HEK293 (cell line): Measurements from ENCODE around the gene DEK.

Experiments used
- CTCF ChIP-seq: fragments of 450-650 bp; formaldehyde crosslinking; IDR thresholded peaks from 2 replicates; pipeline ENCODE4 v1.5.1; 2016; ENCODE audit warnings: missing biosample characterization, missing genetic modification characterization
- ZBTB11 ChIP-seq: fragments of 450-650 bp; formaldehyde crosslinking; conservative IDR thresholded peaks from 2 replicates; pipeline ENCODE4 v1.5.1; 2016; ENCODE audit warnings: low read depth, missing biosample characterization, missing genetic modification characterization
- ZFP37 ChIP-seq: fragments of 450-650 bp; formaldehyde crosslinking; IDR thresholded peaks from 2 replicates; pipeline ENCODE4 v1.5.1; 2016; ENCODE audit warnings: missing biosample characterization, missing genetic modification characterization
- ZNF175 ChIP-seq: fragments of 450-650 bp; formaldehyde crosslinking; IDR thresholded peaks from 2 replicates; pipeline ENCODE4 v1.5.1; 2016; ENCODE audit warnings: missing biosample characterization, missing genetic modification characterization
- ZNF19 ChIP-seq: fragments of 450-650 bp; formaldehyde crosslinking; IDR thresholded peaks from 2 replicates; pipeline ENCODE4; 2016; ENCODE audit warnings: missing biosample characterization, missing genetic modification characterization, low read depth
- ZNF274 ChIP-seq, 2 experiments: fragments of 200-500 bp in 1 of 2; fragments of 450-650 bp in 1 of 2; sonication (Bioruptor generic) in 1 of 2; formaldehyde crosslinking in 1 of 2; IDR thresholded peaks; 2 replicates each; pipeline versions ENCODE4 v1.5.1 to v1.6.1; 2014 to 2016; ENCODE audit warnings: borderline replicate concordance in 1 of 2, inconsistent platforms in 1 of 2, low read length in 1 of 2, missing biosample characterization in 1 of 2, missing genetic modification characterization in 1 of 2
- ZNF48 ChIP-seq: fragments of 450-650 bp; formaldehyde crosslinking; IDR thresholded peaks from 2 replicates; pipeline ENCODE4 v1.5.1; 2016; ENCODE audit warnings: missing biosample characterization, missing genetic modification characterization
- ZNF624 ChIP-seq: fragments of 450-650 bp; formaldehyde crosslinking; IDR thresholded peaks from 2 replicates; pipeline ENCODE4 v1.5.1; 2017; ENCODE audit warnings: missing biosample characterization, missing genetic modification characterization
- TF ChIP-seq, protein P1 (sequence below): fragments of 450-650 bp; formaldehyde crosslinking; IDR thresholded peaks from 2 replicates; pipeline ENCODE4; 2016; ENCODE audit warnings: missing biosample characterization, missing genetic modification characterization
- TF ChIP-seq, protein P2 (sequence below): fragments of 450-650 bp; formaldehyde crosslinking; IDR thresholded peaks from 2 replicates; pipeline ENCODE4 v1.5.1; 2016; ENCODE audit warnings: missing biosample characterization, missing genetic modification characterization

- no peak for TF ChIP-seq ZNF624 (tag by site-specific recombination)
- TF ChIP-seq ZNF274 (IDR thresholded peaks at IDR 0.05; ENCODE audit: low read length) = no peak
- no peak for TF ChIP-seq ZNF274 (tag by site-specific recombination; IDR thresholded peaks at IDR 0.05; ENCODE audit: borderline replicate concordance)
- TF ChIP-seq, protein P1, sequence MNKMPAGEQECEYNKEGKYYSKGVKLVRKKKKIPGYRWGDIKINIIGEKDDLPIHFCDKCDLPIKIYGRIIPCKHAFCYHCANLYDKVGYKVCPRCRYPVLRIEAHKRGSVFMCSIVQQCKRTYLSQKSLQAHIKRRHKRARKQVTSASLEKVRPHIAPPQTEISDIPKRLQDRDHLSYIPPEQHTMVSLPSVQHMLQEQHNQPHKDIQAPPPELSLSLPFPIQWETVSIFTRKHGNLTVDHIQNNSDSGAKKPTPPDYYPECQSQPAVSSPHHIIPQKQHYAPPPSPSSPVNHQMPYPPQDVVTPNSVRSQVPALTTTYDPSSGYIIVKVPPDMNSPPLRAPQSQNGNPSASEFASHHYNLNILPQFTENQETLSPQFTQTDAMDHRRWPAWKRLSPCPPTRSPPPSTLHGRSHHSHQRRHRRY (tag by site-specific recombination) = no peak
- TF ChIP-seq ZBTB11 (tag by site-specific recombination) = no peak
- TF ChIP-seq, protein P2, sequence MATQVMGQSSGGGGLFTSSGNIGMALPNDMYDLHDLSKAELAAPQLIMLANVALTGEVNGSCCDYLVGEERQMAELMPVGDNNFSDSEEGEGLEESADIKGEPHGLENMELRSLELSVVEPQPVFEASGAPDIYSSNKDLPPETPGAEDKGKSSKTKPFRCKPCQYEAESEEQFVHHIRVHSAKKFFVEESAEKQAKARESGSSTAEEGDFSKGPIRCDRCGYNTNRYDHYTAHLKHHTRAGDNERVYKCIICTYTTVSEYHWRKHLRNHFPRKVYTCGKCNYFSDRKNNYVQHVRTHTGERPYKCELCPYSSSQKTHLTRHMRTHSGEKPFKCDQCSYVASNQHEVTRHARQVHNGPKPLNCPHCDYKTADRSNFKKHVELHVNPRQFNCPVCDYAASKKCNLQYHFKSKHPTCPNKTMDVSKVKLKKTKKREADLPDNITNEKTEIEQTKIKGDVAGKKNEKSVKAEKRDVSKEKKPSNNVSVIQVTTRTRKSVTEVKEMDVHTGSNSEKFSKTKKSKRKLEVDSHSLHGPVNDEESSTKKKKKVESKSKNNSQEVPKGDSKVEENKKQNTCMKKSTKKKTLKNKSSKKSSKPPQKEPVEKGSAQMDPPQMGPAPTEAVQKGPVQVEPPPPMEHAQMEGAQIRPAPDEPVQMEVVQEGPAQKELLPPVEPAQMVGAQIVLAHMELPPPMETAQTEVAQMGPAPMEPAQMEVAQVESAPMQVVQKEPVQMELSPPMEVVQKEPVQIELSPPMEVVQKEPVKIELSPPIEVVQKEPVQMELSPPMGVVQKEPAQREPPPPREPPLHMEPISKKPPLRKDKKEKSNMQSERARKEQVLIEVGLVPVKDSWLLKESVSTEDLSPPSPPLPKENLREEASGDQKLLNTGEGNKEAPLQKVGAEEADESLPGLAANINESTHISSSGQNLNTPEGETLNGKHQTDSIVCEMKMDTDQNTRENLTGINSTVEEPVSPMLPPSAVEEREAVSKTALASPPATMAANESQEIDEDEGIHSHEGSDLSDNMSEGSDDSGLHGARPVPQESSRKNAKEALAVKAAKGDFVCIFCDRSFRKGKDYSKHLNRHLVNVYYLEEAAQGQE (tag by site-specific recombination) = no peak
- no peak for TF ChIP-seq CTCF (tag by site-specific recombination)
- no peak for TF ChIP-seq ZNF19 (tag by site-specific recombination)
- no peak for TF ChIP-seq ZFP37 (tag by site-specific recombination)
- TF ChIP-seq ZNF175 = no peak
- no peak for TF ChIP-seq ZNF48 (tag by site-specific recombination)
These were observed 10.7 kb downstream of the DEK start for GRCh38 chr6:18253635-18254034.
